ENCODE measurements around the gene VASN.

VASN gene

DNA sequence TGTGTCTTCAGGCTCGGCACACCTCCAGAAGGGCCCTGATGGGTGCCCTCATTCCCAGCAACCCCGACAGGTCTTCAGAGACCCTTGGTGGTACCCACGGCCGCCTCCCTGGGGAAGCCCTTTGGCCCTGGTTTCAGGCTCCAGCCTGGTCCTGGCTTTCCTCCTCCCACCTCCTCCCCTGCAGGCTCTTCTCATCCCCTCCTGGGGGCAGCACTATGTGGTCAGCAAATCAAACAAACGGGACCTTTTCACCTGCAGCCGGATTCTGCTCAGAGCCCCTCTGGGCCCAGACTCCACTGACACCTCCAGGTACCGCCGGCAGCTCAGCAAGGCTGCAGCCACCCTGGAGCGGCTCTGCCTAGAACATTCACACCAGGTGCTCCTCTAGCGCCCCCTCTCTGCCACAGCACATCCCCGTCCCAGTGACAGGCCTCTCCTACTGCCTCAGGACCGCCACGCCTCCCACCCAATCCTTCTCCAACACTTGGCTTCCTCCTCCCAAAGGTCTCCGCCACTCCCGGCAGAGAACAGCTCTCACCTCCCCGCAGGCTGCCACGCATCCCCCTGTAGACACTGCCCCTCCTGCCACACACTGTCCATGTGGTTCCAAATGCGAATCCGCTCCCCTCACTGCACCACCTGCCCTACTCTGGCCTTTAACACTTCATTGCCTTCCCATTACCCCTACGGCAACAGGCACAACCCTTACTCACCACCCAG lies 32.8 kb downstream of the VASN start:
- no peak for FAIRE-seq

- no peak for FAIRE-seq
These were observed 33.5 kb downstream of the VASN start for GRCh38 chr16:4404967-4405696.

DNA sequence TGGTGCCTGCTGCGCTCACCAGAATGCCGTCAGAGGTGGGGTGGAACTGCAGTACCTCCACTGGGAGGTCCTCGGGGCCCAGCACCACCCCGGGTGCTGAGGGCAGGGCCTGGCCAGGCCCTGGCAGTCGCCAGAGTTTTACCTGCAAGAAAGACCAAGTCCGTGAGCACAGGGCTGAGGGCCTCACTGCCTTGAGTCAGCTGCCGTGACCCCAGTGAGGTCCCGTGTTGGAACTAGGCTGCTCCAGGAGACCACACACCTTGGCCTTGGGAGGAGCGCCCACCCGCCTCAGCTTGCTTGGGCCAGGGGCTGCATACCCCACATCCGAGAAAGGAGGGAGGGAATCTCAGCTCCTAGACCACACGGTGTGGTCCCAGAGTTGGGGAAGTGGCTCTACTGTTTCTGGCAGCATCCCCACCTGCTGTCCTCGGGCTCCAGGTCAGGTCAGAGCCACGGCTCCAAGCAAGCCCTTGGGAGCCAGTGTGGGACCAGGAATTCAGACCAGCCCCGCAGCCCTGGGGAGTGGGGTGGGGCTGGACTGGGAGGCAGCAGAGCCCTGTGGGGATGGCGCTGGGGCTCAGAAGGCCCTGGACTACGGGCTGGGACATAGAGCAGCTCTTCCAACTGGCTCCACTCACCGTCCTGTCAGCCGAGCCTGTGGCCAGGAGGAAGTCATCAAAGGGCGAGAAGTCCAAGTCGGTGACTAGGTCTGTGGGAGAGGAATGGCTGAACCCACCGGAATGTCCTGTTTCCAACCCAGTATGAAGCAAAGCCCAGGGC lies 36.1 kb downstream of the VASN start:
- no peak for FAIRE-seq

GRCh38 chr16:4408323-4408690 lies 36.7 kb downstream of the VASN start:
- no peak for FAIRE-seq

- FAIRE-seq, result no peak
These were observed 37.7 kb downstream of the VASN start for GRCh38 chr16:4409081-4409932.

GRCh38 chr16:4410335-4411075 lies 38.9 kb downstream of the VASN start:
- FAIRE-seq, result no peak

- FAIRE-seq, result no peak
These were observed 40.0 kb downstream of the VASN start for GRCh38 chr16:4411684-4412083.

- no peak for FAIRE-seq
These were observed 40.5 kb downstream of the VASN start for GRCh38 chr16:4412159-4412558.

GRCh38 chr16:4412854-4413253 lies 41.2 kb downstream of the VASN start:
- FAIRE-seq, result no peak

DNA sequence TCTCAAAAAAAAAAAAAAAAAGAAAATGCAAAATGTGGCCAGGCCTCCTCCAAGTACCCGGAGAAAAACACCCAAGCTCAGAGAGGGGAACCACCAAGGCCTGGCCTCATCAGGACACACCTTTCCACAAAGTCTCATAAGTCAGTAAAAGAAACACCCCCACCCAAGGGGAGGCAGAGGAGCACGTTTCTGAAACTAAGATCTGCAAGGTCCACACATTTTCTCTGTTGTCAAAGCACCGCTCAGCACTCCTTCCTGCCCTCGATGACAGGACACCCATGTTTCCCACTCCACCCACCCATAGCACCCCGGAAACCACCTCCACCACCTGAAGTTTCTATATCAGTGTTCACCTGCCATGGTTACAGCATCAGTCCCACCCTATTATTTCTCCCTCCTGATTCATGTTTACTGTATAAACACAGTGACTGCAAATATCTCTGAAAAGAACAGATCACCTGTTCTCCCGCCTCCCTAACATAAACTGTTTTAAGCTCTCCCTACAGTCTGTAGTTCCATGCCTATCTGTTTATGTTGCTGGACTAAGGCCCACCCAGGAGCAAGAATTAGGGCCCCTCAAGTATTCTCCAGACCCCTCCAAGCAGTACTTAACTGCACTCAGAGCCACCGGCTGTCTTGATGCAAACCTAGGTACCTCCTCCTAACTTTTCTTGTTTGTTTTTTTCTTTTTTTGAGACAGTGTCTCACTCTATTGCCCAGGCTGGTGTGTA lies 42.7 kb downstream of the VASN start:
- no peak for FAIRE-seq

DNA sequence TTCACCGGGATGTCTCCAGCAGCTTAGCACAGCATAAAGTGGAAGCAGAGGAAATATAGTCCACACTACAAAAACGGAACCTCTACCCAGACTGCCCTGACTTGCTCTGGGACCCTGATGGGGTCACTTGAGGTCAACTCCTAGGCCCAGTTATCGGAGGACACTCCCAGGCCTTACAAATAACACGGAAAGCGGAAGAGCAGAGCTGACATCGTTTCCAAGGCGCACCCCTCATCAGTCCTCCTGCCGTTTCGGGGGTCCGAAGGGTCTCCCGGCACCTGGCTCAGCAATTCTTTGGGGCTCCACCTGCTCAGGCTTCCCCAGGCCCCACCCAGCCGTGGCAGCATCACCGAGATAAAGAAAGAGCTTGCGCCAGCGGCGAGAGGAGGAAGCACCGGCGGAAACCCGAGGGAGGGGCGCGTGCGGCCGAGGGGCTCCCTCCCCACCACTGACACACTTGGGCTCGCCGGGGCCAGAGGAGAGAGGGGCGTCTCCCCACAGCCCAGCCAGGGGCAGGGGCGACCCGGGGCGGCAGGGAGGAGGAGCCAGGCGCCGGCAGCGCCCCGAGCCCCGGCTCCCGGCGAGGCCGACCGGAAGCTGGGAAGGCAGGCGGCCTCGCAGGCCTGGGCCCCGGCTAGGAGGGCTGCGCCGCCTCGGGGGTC lies 44.0 kb downstream of the VASN start:
- FAIRE-seq, result no peak

DNA sequence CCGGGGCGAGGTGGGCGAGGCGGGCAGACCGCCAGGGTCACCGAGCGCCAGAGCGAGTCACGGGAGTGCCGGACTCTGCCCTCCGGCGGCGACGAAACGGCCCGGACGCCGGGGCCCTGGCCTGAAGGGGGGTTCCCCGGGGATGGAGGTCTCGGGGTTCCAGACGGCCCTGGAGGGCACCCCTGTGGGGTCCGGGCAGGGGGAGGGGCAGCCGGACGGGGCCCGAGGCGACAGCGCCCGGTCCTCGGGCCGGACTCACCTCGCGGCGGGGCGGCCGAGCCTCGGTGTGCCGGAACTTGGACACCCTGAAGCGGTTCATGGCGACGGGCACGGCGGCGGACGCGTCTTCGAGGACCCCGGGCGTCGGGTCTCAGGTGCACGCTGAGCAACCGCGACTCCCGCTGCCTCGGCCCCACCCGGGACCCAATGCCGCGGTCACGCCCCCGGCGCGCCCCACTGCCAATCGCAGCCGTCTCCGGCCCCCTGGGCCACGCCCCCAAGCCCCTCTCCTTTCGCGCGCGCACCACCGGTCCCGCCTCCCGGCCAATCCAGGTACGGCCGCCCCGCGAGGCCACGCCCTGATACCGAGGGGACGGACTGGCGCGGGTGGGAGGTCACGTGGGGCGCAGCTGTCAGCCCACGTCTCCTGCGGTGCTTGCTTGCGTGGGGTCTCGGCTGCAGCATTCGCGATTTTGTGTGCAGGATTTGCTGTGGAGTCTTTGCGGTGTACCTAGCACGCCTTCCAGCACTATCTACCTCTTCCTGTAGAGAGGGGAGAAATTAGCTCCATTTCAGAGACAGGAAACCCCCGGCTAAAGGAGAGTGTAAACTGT lies 44.8 kb downstream of the VASN start, which contains the start of gene CORO7:
Gene CORO7, minus strand, starts transcription at position 397 of the 833 bp plus-strand sequence. Its CDS starts 78 bp downstream, at position 319.
- FAIRE-seq, result no peak

DNA sequence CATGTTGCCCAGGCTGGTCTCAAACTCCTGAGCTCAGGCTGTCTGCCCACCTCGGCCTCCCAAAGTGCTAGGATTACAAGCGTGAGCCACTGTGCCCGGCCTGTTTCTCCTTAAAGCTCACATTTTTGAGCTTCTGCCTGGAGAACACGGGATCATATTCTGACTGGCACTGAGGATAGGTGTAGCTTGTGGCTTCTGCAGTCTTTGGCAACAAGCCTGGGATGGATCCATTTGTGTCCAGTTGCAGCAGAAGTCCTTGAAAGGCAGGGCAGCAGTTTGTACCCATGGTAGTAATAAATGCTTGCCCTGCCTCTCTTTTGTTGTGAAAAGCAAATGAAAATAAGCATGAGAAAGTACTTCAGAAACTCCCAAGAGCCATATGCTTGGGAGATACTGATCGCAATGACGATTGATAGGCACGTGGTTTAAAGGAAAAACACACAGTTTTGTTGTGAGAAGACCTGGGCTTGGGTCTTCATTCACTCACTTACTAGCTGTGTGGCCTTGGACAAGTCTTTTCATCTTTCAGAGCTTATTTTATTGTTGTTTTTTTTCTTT lies 47.8 kb downstream of the VASN start:
- no peak for FAIRE-seq

DNA sequence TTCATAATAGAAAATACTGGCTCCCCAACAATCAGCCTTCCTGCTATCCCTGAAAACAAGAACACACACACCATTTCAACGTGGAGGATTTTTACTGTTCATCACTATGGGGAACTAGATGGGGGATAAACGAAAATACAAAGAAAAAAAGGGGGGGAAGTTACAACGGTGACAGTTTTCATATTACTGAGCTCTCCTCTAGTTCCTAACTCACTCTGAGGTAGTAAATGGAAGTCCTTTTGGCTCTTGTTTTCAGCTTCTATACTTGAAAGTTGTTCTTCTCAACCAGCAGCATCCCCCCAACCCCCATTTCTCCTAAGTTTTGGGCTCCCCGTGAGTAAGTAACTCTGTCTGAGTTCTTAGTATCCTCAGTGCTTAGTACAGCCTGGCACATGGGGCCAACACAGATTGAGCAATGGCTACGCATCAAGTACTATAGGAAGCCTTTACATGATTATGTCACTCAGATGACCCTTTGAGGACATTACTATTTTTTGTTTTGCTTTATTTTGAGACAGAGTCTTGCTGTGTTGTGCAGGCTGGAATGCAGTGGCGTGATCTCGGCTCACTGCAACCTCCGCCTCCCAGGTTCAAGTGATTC lies 49.0 kb downstream of the VASN start:
- FAIRE-seq, result no peak

DNA sequence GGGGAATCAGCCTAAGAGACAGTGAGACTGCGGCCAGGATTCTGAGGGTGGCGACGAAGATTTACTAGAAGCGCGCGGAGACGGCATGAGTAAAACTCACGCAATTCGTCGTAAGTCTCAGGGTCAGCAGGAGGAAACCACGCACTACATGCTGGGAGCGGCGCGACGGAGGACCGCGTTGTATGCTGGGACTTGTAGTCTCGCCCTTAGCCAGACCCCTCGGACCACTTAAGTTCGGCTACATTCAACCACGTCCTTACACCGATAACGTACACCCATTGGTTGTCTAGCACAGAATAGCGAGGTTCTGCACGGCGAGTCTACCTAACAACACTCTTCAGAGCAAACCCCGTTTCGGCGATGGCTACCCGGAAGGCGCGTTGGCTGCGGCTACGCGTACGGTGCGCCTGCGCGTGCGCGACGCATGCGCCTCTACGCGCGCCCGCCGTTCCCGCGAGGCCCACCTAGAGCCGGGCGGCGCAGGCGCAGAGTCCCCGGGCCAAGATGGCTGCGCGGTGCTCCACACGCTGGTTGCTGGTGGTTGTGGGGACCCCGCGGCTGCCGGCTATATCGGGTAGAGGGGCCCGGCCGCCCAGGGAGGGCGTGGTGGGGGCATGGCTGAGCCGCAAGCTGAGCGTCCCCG lies 53.9 kb downstream of the VASN start, which contains the start of gene DNAJA3:
Gene DNAJA3, plus strand, starts transcription at position 491 of the 643 bp plus-strand sequence. Its CDS starts 14 bp downstream, at position 505.
- FAIRE-seq, result no peak

DNA sequence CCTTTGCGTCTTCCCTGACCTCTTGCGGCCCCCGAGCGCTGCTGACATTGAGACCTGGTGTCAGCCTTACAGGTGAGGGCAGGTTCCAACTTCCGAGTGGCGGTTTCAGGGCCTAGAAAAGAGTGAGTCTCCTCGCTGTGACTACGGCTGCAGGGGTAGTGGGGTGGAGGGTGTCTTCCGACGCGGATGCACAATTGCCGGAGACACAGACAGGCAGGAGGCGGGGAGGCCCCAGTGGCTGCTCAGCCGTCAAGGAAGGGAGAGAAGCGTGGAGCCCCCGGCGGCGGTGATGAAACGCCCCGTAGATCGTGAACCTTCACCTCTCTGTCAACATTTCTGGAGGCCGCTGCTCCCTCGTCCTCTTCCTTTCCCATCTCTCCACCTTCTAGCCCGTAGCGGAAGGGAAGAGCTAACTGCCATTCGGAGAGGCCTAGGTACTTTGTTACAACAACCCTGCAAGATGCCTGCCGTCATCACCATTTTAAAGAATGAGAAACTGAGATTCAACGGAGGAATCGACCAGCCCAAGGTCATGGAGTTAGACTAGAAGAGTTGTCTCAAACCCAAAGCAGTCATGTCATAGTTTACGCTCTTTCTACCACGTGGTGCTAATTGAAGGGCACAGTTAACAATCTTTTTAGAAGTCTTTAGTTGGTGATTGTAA lies 54.5 kb downstream of the VASN start:
- FAIRE-seq, result no peak

DNA sequence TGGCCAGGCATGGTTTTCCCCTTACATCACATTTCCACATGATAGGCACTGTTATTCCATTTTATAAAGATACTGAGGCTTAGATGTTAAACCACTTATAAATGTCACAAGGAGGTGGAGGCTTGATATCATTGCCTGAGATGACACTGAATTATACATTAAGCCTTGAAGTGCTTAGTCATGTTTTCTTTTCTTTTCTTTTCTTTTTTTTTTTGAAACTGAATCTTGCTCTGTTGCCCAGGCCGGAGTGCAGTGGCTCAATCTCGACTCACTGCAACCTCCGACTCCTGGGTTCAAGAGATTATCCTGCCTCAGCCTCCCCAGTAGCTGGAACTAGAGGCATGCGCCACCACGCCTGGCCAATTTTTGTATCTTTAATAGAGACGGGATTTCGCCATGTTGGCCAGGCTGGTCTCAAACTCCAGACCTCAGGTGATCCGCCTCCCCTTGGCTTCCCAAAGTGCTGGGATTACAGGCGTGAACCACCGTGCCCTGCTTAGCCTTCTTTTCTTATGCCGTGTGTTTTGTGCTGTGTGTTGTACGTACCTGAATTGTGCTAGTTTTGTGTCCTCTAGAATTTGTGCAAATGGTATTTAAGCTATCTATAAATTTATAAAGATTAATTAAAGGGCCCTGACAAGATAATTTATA lies 55.2 kb downstream of the VASN start:
- no peak for FAIRE-seq

All from endometrium (tissue), 2 donors.